GM12878 (cell line): ENCODE measurements around the gene CEND1. TPM values are rescaled to one million over a fixed set of nuclear protein-coding genes. Genes with fewer than 3 reads are reported as not detected.

ENCODE experiments used
- ATAC-seq: fragments of 200-7000 bp; cut with Tn5 transposase; 3 replicates; pipeline ENCODE4 v1.9.1; 2020; ENCODE audit warnings: mild to moderate bottlenecking, moderate library complexity
- BruUV-seq: library from RNA; stranded (reverse); fragments of 400-500 nt; replicated peaks from 2 replicates; lab custom pipeline; 2021; lab: Mats Ljungman, UMichigan
- CTCF ChIA-PET: fragments of 300-600 bp; sonication (Branson Sonifier 250); formaldehyde crosslinking; extraction: SDS; loops from one replicate; lab custom pipeline; 2021; ENCODE audit warnings: inconsistent platforms; lab: Yijun Ruan, JAX
- POLR2A ChIA-PET: fragments of 350-600 bp; formaldehyde crosslinking; extraction: SDS; loops from one replicate; lab custom pipeline; 2021; ENCODE audit warnings: inconsistent platforms; lab: Charles Lee
- RAD21 ChIA-PET: fragments of 300-600 bp; sonication (Branson Sonifier 250); formaldehyde crosslinking; loops from one replicate; lab custom pipeline; 2023; ENCODE audit warnings: antibody characterized with exemption; ENCODE audit not compliant: unreplicated experiment; lab: Charles Lee
- SMC1A ChIA-PET: fragments of 300-600 bp; sonication (Branson Sonifier 250); formaldehyde crosslinking; loops from one replicate; lab custom pipeline; 2023; ENCODE audit not compliant: unreplicated experiment, uncharacterized antibody; lab: Charles Lee
- DNase-seq: peaks from one replicate; pipeline ENCODE4 v3.0.0-alpha.2; 2011; ENCODE audit warnings: low read depth, low spot score
- FAIRE-seq: peaks from 3 replicates; lab custom pipeline; 2011; peaks lifted over from hg19 to GRCh38; lab: Jason Lieb, UNC
- H2AFZ ChIP-seq: 2 replicates; pipeline ENCODE4 v1.6.0; 2011; ENCODE audit warnings: low read depth, low read length, control low read depth; ENCODE audit not compliant: control insufficient read depth
- H3K27ac ChIP-seq: 2 replicates; pipeline ENCODE4 v1.5.1; 2011; ENCODE audit warnings: control low read depth; ENCODE audit not compliant: control insufficient read depth, insufficient read depth
- H3K27me3 ChIP-seq, 2 experiments: replicated peaks in 1 of 2; 2 replicates each; pipeline versions ENCODE4 v1.6.0 to v1.6.1; 2011; ENCODE audit warnings: low read length in 1 of 2; ENCODE audit not compliant: control insufficient read depth in 2 of 2, insufficient read depth in 2 of 2
- H3K36me3 ChIP-seq, 2 experiments: 2 replicates each; pipeline ENCODE4 v1.5.1; 2011; ENCODE audit warnings: low read length in 1 of 2; ENCODE audit not compliant: control insufficient read depth in 2 of 2, insufficient read depth in 2 of 2
- H3K4me1 ChIP-seq: 2 replicates; pipeline ENCODE4 v1.6.1; 2011; ENCODE audit warnings: mild to moderate bottlenecking, low read length, moderate library complexity, mixed read lengths; ENCODE audit not compliant: control insufficient read depth, insufficient read depth
- H3K4me2 ChIP-seq: 2 replicates; pipeline ENCODE4 v1.6.0; 2011; ENCODE audit warnings: control low read depth; ENCODE audit not compliant: control insufficient read depth, insufficient read depth
- H3K4me3 ChIP-seq: fragments of 200-600 bp; sonication (generic); 2 replicates; pipeline ENCODE4 v1.5.1; 2016
- H3K79me2 ChIP-seq: 2 replicates; pipeline ENCODE4 v1.6.0; 2011; ENCODE audit warnings: low read length; ENCODE audit not compliant: control insufficient read depth, insufficient read depth
- H3K9ac ChIP-seq: 2 replicates; pipeline ENCODE4 v1.8.0; 2011; ENCODE audit warnings: low read length, control low read depth, mixed read lengths; ENCODE audit not compliant: control insufficient read depth, insufficient read depth
- H3K9me3 ChIP-seq: replicated peaks from 3 replicates; pipeline ENCODE4 v1.5.1; 2011; ENCODE audit warnings: mild to moderate bottlenecking, low read length; ENCODE audit not compliant: control insufficient read depth, insufficient read depth
- H4K20me1 ChIP-seq: 2 replicates; pipeline ENCODE4 v1.6.0; 2011; ENCODE audit not compliant: control insufficient read depth, insufficient read depth
- ATF2 ChIP-seq: IDR thresholded peaks from 2 replicates; pipeline ENCODE4 v1.6.1; 2012; ENCODE audit warnings: low read length, inconsistent platforms
- GABPA ChIP-seq: IDR thresholded peaks from 2 replicates; pipeline ENCODE4 v1.6.1; 2014; ENCODE audit warnings: antibody characterized with exemption, low read depth, mild to moderate bottlenecking, inconsistent platforms
- MEF2B ChIP-seq: fragments of 450-650 bp; IDR thresholded peaks from 2 replicates; pipeline ENCODE4 v1.6.1; 2018; ENCODE audit warnings: mild to moderate bottlenecking, moderate library complexity; ENCODE audit not compliant: partially characterized antibody, poor library complexity, severe bottlenecking
- NBN ChIP-seq: fragments of 450-650 bp; IDR thresholded peaks from 2 replicates; pipeline ENCODE4 v1.6.1; 2016
- NFIC ChIP-seq: IDR thresholded peaks from 2 replicates; pipeline ENCODE4 v1.6.1; 2012; ENCODE audit warnings: low read depth, mild to moderate bottlenecking, inconsistent platforms, low read length, moderate library complexity
- NFYA ChIP-seq: IDR thresholded peaks from 2 replicates; pipeline ENCODE4 v1.6.1; 2011; ENCODE audit warnings: low read depth, mild to moderate bottlenecking, low read length, improper control_type of control experiment, borderline replicate concordance
- NFYB ChIP-seq: IDR thresholded peaks from 2 replicates; pipeline ENCODE4 v1.6.1; 2011; ENCODE audit warnings: low read depth, mild to moderate bottlenecking, low read length, improper control_type of control experiment, moderate library complexity; ENCODE audit not compliant: insufficient read depth
- NKRF ChIP-seq: fragments of 450-650 bp; conservative IDR thresholded peaks from 2 replicates; pipeline ENCODE4 v1.6.1; 2017; ENCODE audit warnings: mild to moderate bottlenecking, moderate library complexity
- PAX5 ChIP-seq: IDR thresholded peaks from 2 replicates; pipeline ENCODE4 v1.6.1; 2011; ENCODE audit warnings: low read depth, low read length, borderline replicate concordance
- PML ChIP-seq: IDR thresholded peaks from 2 replicates; pipeline ENCODE4 v1.6.1; 2012; ENCODE audit warnings: low read length, inconsistent platforms
- POLR2AphosphoS5 ChIP-seq: IDR thresholded peaks from 2 replicates; pipeline ENCODE4 v1.6.1; 2011; ENCODE audit warnings: mild to moderate bottlenecking, low read length, inconsistent platforms
- RFX5 ChIP-seq: IDR thresholded peaks from 2 replicates; pipeline ENCODE4 v1.6.1; 2011; ENCODE audit warnings: low read depth, low read length, improper control_type of control experiment
- TCF12 ChIP-seq: IDR thresholded peaks from 2 replicates; pipeline ENCODE4 v1.6.1; 2011; ENCODE audit warnings: low read depth, mild to moderate bottlenecking, low read length
- TCF3 ChIP-seq: IDR thresholded peaks from 2 replicates; pipeline ENCODE4 v1.6.1; 2012; ENCODE audit warnings: low read depth, mild to moderate bottlenecking, low read length, borderline replicate concordance; ENCODE audit not compliant: insufficient read depth
- USF1 ChIP-seq: IDR thresholded peaks from 2 replicates; pipeline ENCODE4 v1.6.1; 2011; ENCODE audit warnings: borderline replicate concordance, low read depth, mild to moderate bottlenecking, moderate library complexity, mixed read lengths, low read length; ENCODE audit not compliant: insufficient read depth; ENCODE audit errors: extremely low read length
- USF2 ChIP-seq: IDR thresholded peaks from 2 replicates; pipeline ENCODE4 v1.6.1; 2011; ENCODE audit warnings: low read depth, low read length, improper control_type of control experiment, borderline replicate concordance
- WRNIP1 ChIP-seq: IDR thresholded peaks from 2 replicates; pipeline ENCODE4 v1.6.1; 2011; ENCODE audit warnings: low read depth, low read length, improper control_type of control experiment, borderline replicate concordance
- YBX1 ChIP-seq: fragments of 450-650 bp; IDR thresholded peaks from 2 replicates; pipeline ENCODE4 v1.6.1; 2016; ENCODE audit warnings: antibody characterized with exemption
- ZNF622 ChIP-seq: fragments of 450-650 bp; IDR thresholded peaks from 2 replicates; pipeline ENCODE4 v1.6.1; 2017; ENCODE audit warnings: mild to moderate bottlenecking, inconsistent platforms
- WGBS: methylation state at CpG from one replicate; pipeline ENCODE4 v1.1.6; 2016; ENCODE audit warnings: low lambda C conversion rate; ENCODE audit not compliant: insufficient replicate concordance, insufficient coverage; ENCODE audit errors: missing lambda C conversion rate; 5-methylcytosine and 5-hydroxymethylcytosine counted together
- in situ Hi-C: fragments of 300-500 bp; cut with MboI; formaldehyde crosslinking; loops from 9 replicates; pipeline ENCODE4 v1.14.3; 2018; ENCODE audit warnings: mixed read lengths
- intact Hi-C: fragments of 100-400 bp; cut with micrococcal nuclease; formaldehyde crosslinking; loops from one replicate; pipeline ENCODE4 v1.14.2; 2022; ENCODE audit not compliant: unreplicated experiment
- polyA plus RNA-seq, 11 experiments: library from polyadenylated mRNA; depleted of rRNA in 4 of 11; unstranded in 6 of 11; stranded (reverse) in 5 of 11; fragments of >200 nt; fragmentation: Nextera tagmentation in 4 of 11; fragmentation: Illumina TruSeq in 1 of 11; extraction: Ambion mirVana in 4 of 11; extraction: Trizol in 1 of 11; gene quantifications; 1 replicate in 1 of 11; 2 replicates in 10 of 11; pipeline versions ENCODE4 v1.2.1 to v1.2.3, GENCODE V29; 2011 to 2016; ENCODE audit warnings: inconsistent platforms in 2 of 11, missing spikeins in 2 of 11, low read depth in 1 of 11
- total RNA-seq, 4 experiments: library from RNA; depleted of rRNA in 3 of 4; stranded (reverse); fragments of >200 nt in 3 of 4; fragmentation: Illumina TruSeq in 1 of 4; extraction: Trizol in 1 of 4; gene quantifications; 2 replicates each; pipeline versions ENCODE4 v1.2.1 to v1.2.3, GENCODE V29; 2013 to 2021

Gene CEND1
- total and polyA plus RNA-seq, 10 of the 15 experiments (the other 5 are each of a cell fraction or from before 2014, with no cell fraction given) = 0.31 to 13.6 (median 7.2) TPM; not detected in 1

- no peaks in the 10 kb centered on the region; a peak in 3 of 4 replicates for H3K27me3 ChIP-seq
Observed at GRCh38 chr11:830295-831117, 40.6 kb upstream of the CEND1 start.

More at GRCh38 chr11:830295-831117, 40.6 kb upstream of the CEND1 start:
- Histone ChIP-seq H3K27ac (no peak overlapping the region), H2AFZ (no peak overlapping the region), H3K9me3 (no peaks in the 10 kb centered on the region), H3K4me1 (peaks cover 42% of the 10 kb centered on the region), H3K79me2 (no peaks in the 10 kb centered on the region), H3K36me3 (no peaks in the 10 kb centered on the region; a peak in 1 of 4 replicates), H4K20me1 (no peaks in the 10 kb centered on the region), H3K4me3 (peak overlapping the region; percentile 49), H3K9ac (no peak overlapping the region), H3K4me2 (peak overlapping the region; percentile 93)
- 3% methylated on average over 69 of the region's 78 CpGs for WGBS
- no peak for FAIRE-seq
- CTCF ChIA-PET = interaction anchor here (1.1 kb wide), 1 partner anchor 18 kb away, joined by 3 read pairs; no protein-coding TSS in a partner anchor
- POLR2A ChIA-PET = interaction anchor here (0.6 to 5.2 kb wide), 3 partner anchors 11 to 35 kb away, joined by 3 to 33 read pairs (median 21); partner anchors contain the start of genes PNPLA2, POLR2L and TSPAN4
- in situ Hi-C loops = no loop called here
- ATAC-seq = peak; percentile 72
- DNase-seq = no peak
- intact Hi-C loops = no loop called here
- BruUV-seq = no TSS peak
- TF ChIP-seq MEF2B (no peak), POLR2AphosphoS5 (no peak), PAX5 (no peak), TCF3 (peak; percentile 87), USF1 (peak; percentile 59), GABPA (no peak), RFX5 (no peak), ZNF622 (no peak), PML (no peak), NFYB (peak; percentile 71; the same call in 1 of the 2 replicates), NFYA (no peak), NKRF (no peak), NFIC (no peak), USF2 (peak; percentile 25), ATF2 (no peak), YBX1 (no peak), NBN (no peak), TCF12 (peak; percentile 65), WRNIP1 (no peak)
- RAD21 ChIA-PET = interaction anchor here (1.0 to 1.3 kb wide), 2 partner anchors 11 to 21 kb away, joined by 3 read pairs; partner anchors contain the start of gene RPLP2
- SMC1A ChIA-PET = no interaction called here
